ENCODE data around the gene CD27.

Gene CD27

GRCh38 chr12:6434205-6435140, 10.3 kb upstream of the CD27 start:
- DNase-seq: no peak

GRCh38 chr12:6435961-6436715, 8.6 kb upstream of the CD27 start:
- no peak for DNase-seq

GRCh38 chr12:6437586-6437985, 7.2 kb upstream of the CD27 start:
- no peak for DNase-seq

- no peak for DNase-seq
These were observed 6.4 kb upstream of the CD27 start for GRCh38 chr12:6438345-6438744.

DNA sequence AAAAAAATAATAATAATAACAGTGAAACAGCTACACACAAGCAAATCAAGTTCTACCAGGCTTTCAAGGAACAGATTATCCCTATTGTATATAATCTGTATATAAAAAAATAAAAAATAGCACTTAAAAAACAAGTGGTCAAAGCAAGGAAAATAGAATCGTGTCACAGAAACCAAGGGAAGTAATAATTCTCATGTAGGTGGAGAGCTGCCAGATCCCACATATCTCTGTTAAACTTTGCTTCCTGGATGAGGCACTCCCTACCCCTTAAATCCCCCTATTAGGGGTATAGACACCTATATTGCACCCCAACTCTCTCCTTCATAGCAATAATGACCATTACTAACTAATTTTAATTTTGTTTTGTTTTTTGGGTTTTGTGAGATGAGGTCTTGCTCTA, 4.4 kb upstream of the CD27 start:
- no peak for DNase-seq

DNA sequence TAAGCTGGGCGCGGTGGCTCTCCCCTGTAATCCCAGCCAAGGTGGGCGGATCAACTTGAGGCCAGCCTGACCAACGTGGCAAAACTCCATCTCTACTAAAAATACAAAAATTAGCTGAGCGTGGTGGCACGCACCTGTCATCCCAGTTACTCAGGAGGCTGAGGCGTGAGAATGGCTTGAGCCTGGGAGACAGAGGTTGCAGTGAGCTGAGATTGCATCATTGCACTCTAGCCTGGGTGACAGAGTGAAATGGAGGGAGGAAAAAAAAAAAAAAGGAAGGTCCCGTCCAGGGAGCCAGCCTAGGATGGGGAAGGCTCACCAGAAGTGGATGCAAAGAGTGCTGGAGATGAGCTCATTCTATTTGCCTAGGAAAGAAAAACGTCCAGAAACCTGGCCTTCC, 1.9 kb upstream of the CD27 start:
- no peak for DNase-seq

- DNase-seq: no peak
These were observed 1.3 kb upstream of the CD27 start for GRCh38 chr12:6443361-6443983.

DNA sequence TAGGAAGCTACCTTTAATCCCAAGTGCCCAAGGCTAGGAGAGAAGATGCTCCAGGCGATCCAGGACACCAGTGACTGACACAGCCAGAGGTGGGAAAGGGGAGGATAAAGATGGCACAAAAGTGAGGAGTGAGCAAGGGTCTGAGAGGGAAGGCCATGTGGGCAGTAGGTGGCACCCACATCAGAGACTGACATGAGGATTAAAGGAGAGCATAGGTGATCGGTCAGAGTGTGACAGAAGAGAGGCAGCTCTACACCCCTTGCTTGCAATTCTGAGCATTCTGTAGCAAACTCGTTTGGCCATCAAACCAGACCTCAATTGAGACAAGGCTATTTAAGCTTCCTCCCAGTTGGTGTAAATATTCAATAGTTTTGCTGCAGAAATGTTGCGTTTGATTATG, 724 bp upstream of the CD27 start:
- DNase-seq: no peak

GRCh38 chr12:6450091-6450868, 5.5 kb downstream of the CD27 start:
- no peak for DNase-seq

GRCh38 chr12:6450869-6451347, 6.2 kb downstream of the CD27 start:
- no peak for DNase-seq

- peak; percentile 85 to 87 for DNase-seq
These were observed 6.8 kb downstream of the CD27 start, which contains the start of gene TAPBPL for GRCh38 chr12:6451348-6452244. TSS of gene TAPBPL (plus strand) at chr12:6452042. CDS start at chr12:6452249, 207 bp downstream.

GRCh38 chr12:6452245-6452943, 7.6 kb downstream of the CD27 start:
- DNase-seq: peak in 1 of 2 donors; percentile 66

- DNase-seq: no peak
These were observed 8.3 kb downstream of the CD27 start for GRCh38 chr12:6452944-6453630.

GRCh38 chr12:6457220-6457945, 12.6 kb downstream of the CD27 start:
- no peak for DNase-seq

DNA sequence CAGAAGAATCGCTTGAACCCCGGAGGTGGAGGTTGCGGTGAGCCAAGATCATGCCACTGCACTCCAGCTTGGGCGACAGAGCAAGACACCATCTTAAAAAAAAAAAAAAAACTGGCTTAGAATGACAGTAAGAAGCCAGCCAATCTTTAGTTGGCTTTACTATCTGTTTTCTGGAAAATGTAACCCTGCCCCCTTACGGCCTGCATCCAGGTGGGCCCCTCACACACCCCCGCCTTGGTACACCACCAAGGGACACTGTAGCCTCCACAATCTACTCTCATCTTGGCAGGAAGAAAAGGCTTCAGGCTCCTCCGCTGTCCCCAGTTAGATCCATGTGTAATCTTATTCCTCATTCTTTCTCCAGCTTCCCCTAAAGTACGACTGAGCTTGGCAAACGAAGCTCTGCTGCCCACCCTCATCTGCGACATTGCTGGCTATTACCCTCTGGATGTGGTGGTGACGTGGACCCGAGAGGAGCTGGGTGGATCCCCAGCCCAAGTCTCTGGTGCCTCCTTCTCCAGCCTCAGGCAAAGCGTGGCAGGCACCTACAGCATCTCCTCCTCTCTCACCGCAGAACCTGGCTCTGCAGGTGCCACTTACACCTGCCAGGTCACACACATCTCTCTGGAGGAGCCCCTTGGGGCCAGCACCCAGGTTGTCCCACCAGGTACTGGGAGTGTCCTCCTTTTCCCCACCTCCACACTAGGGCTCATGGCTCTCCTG, 13.7 kb downstream of the CD27 start:
- DNase-seq: no peak

DNA sequence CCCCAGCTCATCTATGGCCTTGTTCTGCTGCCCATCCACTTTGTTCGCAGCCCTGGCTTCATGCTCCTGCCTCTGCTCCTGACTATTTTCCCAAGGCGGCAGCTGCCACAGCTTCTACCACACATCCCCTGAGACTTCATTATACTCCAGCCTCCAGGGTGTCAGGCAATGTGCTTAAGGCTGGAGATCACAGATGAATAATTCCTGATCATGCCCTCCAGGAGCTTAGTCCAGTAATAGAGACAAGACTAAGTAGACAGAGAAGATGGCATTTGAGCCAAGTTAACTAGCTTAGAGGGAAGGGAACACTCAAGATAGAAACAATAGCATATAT, 14.2 kb downstream of the CD27 start:
- DNase-seq: no peak

- DNase-seq: no peak
These were observed 16.1 kb downstream of the CD27 start for GRCh38 chr12:6460751-6461371.
